NCI-H128 (cell line): ENCODE data around the gene NUP62.

Experiments
- DNase-seq: peaks from one replicate; lab custom pipeline; 2025; ENCODE audit not compliant: unreplicated experiment; lab: John Stamatoyannopoulos, UW

Gene NUP62

DNA sequence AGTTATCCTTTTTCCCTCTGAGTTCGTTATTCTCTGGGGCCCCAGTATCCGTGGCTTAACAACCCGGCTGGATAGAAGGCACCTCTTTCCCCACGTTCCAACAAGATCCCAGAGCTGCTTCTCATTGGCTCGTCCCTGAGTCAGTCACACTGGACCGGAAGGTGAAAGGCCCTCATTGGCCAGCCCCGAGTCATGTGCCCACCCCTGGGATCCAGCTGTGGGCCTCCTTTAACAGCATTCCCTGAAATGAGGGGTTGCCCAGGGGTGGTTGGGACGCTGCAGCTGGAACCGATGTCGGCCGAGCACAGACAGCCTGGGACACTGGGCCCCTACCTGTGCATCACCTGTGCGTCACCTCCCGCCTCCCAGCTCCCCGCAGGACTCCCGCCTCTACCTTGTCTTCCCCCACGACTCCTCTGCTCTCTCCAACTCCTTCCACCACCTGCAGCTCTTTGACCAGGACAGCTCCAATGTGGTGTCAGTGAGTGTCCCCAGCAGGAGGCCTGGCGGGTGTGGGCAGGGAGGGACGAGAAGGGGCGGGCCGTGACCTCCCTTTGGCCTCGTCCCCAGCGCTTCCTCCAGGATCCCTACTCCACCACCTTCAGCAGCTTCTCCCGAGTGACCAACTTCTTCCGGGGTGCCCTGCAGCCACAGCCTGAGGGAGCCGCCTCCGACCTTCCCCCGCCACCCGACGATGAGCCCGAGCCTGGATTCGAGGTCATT, 47.5 kb downstream of the NUP62 start:
- no peak for DNase-seq

DNA sequence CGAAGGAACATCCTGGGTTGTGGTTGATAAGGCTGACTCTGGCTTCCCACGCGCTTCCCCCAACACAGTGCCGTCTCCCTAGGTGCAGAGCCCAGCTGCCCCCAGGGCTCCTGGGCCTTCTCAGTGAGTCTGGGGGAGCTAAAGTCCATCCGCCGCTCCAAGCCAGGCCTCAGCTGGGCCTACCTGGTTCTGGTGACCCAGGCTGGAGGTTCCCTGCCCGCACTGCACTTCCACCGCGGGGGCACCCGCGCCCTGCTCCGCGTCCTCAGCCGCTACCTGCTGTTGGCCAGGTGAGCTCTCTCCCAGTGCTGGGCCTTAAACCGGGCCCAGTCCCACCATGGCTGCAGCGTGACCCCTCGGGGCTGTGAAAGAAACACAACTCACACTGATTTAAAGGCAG, 48.1 kb downstream of the NUP62 start:
- DNase-seq = no peak

GRCh38 chr19:49880162-49880869, 49.0 kb downstream of the NUP62 start:
- DNase-seq = no peak

DNA sequence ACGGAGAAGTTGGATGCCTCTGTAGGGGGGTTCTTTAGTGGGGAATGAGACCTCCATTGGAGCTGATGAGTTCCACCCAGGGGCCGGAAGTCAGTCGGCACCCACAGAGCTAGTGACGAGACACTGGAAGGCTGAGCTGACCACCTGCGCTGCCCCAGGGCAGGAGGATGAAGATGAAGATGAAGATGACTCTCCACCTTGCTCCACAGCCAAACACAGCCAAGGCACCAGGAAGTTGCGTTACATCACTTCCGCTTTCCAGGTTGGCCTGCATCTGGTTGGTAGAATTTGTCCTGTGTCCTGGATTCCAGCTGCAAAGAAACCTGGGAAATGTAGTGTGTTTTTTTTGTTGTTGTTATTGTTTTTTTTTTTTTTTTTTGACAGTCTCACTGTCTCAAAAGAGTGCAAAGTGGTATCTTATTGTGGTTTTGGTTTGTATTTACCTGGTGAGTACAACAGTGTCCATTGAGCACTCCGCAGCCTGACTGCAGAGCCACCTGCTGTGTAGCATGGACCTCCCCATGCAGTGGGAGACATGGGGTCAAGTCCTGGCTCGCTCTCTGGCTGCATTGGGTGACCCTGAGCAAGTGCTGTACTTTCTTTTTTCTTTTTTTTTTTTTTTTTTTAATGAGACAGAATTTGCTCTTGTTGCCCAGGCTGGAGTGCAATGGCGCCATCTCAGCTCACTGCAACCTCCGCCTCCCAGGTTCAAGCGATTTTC, 49.9 kb downstream of the NUP62 start:
- no peak for DNase-seq

GRCh38 chr19:49878744-49879070, 50.6 kb downstream of the NUP62 start:
- DNase-seq = no peak

- peak; percentile 88 for DNase-seq
Observed at GRCh38 chr19:49877879-49878743, 51.2 kb downstream of the NUP62 start.

GRCh38 chr19:49877020-49877878, 52.1 kb downstream of the NUP62 start, which contains the start of the genes AKT1S1 and TBC1D17:
Gene AKT1S1 (minus strand): TSS chr19:49877355. CDS start chr19:49873295, 4,060 bp downstream.
Gene TBC1D17 (plus strand): TSS chr19:49877702. CDS start chr19:49877724, 22 bp downstream.
- peak; percentile 99 for DNase-seq

DNA sequence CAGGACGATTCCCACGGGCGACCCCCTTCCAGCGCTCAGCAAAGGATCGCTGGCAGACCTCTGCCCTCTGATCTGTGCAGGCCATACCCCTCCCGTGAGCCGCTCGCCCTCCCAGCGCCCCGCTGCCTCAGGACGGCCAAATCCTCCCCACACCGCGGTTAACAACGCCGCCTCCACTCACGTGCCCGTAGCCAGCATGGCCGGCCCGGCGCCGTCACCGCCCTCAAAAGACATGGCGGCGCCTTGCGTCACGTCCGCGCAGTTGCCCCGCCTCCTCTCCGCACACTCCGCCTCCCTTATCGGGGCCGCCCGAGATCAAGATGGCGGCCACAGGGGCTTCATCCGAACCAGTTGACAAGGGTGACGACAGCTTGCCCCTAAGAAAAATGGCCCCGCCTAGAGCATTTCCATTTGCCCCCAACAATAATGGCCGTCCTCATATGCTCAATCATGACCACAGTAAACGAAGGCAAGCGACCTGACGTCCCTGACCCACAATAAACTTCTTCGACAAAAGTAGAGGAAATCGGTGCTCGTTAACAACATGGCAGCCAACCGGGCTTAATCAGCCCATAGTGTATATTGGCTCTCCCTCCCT, 52.8 kb downstream of the NUP62 start:
- peak; percentile 96 for DNase-seq

- peak; percentile 41 for DNase-seq
Observed at GRCh38 chr19:49875857-49876421, 53.4 kb downstream of the NUP62 start.

- no peak for DNase-seq
Observed at GRCh38 chr19:49875177-49875576, 54.1 kb downstream of the NUP62 start.

GRCh38 chr19:49874503-49875157, 54.7 kb downstream of the NUP62 start:
- no peak for DNase-seq

DNA sequence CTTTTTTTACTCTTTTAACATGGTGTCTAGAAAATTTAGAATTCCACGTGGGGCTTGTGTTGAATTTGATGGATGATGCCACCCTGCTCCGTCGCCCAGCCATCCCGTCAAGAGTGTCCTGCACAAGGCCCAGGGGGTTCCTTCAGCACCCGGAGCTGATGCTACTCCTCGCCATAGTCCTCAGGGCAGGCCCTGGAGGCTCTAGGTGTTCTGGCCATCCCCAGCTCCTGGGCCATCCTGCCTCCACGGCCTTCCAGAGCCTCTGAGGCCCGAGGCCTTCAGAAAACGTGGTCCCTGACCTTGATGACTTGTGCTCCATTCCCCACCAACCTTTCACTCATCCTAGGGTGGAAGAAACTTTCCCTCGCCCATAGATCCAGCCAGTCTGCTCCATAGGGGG, 55.5 kb downstream of the NUP62 start:
- DNase-seq = no peak

GRCh38 chr19:49873129-49873521, 56.2 kb downstream of the NUP62 start:
- DNase-seq = no peak

- DNase-seq = no peak
Observed at GRCh38 chr19:49872245-49873128, 56.8 kb downstream of the NUP62 start.

GRCh38 chr19:49871349-49871985, 57.8 kb downstream of the NUP62 start:
- no peak for DNase-seq

DNA sequence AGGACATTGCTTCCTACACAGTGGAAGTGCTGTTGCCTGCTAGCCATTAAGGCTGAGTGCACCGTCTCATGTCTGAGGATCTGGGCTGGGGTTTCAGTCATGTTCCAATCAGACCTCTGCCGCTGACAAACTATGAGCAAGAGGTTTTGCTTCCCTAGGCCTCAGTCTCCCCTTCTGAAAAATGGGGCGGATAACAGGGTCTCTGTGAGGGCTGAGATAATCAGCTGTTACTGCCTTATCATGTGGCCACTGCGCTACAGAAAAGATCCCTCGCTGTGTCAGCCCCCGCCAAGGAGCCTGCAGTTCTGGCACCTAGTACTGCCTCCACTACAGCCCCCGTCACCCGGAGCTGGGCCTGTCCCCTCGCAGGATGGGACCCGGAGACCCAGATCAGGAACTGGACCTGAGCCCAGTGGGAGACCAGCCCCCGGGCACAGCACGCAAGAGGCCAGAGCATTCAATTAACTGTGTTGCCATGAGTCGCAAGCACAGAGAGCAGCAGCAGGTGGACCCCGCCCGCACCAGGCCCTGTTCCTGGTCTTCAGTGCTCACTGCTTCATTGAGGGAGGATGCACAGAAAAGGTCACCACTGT, 58.9 kb downstream of the NUP62 start:
- no peak for DNase-seq
